Lower lobe of right lung (tissue), 2 donors: ENCODE results near the gene NDC1. TPM values are rescaled to one million over a fixed set of nuclear protein-coding genes. Genes with fewer than 3 reads are reported as not detected.

Experiments
- ATAC-seq, 2 donors: fragments of 200-7000 bp; cut with Tn5 transposase; one replicate each; pipeline ENCODE4 v1.9.1; 2020 to 2022; ENCODE audit warnings: mild to moderate bottlenecking in 2 of 2, moderate library complexity in 2 of 2
- DNase-seq: peaks from one replicate; pipeline ENCODE4 v3.0.0-alpha.2; 2020
- H3K27ac ChIP-seq: fragments of 200-600 bp; one replicate; pipeline ENCODE4 v1.8.0; 2022
- H3K27me3 ChIP-seq: fragments of 200-600 bp; one replicate; pipeline ENCODE4 v1.8.0; 2022; ENCODE audit warnings: low read depth
- H3K36me3 ChIP-seq: fragments of 200-600 bp; one replicate; pipeline ENCODE4 v1.8.0; 2022; ENCODE audit warnings: mild to moderate bottlenecking
- H3K4me1 ChIP-seq: fragments of 200-600 bp; one replicate; pipeline ENCODE4 v1.8.0; 2022
- H3K4me3 ChIP-seq: fragments of 200-600 bp; one replicate; pipeline ENCODE4 v1.8.0; 2022; ENCODE audit warnings: mild to moderate bottlenecking
- H3K9me3 ChIP-seq: fragments of 200-600 bp; one replicate; pipeline ENCODE4 v1.8.0; 2022
- CTCF ChIP-seq: fragments of 200-600 bp; IDR thresholded peaks from one replicate; pipeline ENCODE4 v1.8.0; 2022; ENCODE audit warnings: antibody characterized with exemption, mild to moderate bottlenecking
- intact Hi-C: fragments of 100-400 bp; cut with DNase I; formaldehyde crosslinking; loops from one replicate; pipeline ENCODE4 v1.11.0; 2022
- total RNA-seq: library from RNA; stranded (reverse); fragmentation: NEBNext Ultra II Directional; extraction: Animal tissue kit (Norgen Biotek cat#: 25700); gene quantifications from one replicate; pipeline ENCODE4 v1.2.1, GENCODE V29; 2021
- donor health status: DM: no; HTN: yes; CAD: no; lungs with severe emphysema.

Gene NDC1
- total RNA-seq, 1 donor from 2014 or later, result 9.9 TPM

GRCh38 chr1:53727461-53728092 lies 110.5 kb downstream of the NDC1 start:
- Histone ChIP-seq H3K4me3 (no peak overlapping the region), H3K9me3 (no peaks in the 10 kb centered on the region), H3K27ac (no peak overlapping the region), H3K36me3 (no peaks in the 10 kb centered on the region), H3K4me1 (no peaks in the 10 kb centered on the region), H3K27me3 (peaks cover 11% of the 10 kb centered on the region)
- DNase-seq, result no peak
- no peak for ATAC-seq
- intact Hi-C loops, result no loop called here
- no peak for TF ChIP-seq CTCF

- no peak overlapping the region for H3K4me3 ChIP-seq
- H3K4me1 ChIP-seq, result no peaks in the 10 kb centered on the region
- intact Hi-C loops, result no loop called here
- H3K9me3 ChIP-seq, result no peaks in the 10 kb centered on the region
- no peak for TF ChIP-seq CTCF
- DNase-seq, result no peak
- ATAC-seq, result no peak
- H3K27me3 ChIP-seq, result peaks cover 6% of the 10 kb centered on the region
- no peaks in the 10 kb centered on the region for H3K36me3 ChIP-seq
- no peak overlapping the region for H3K27ac ChIP-seq
Observed at GRCh38 chr1:53726009-53726600, 112.0 kb downstream of the NDC1 start.

- Histone ChIP-seq H3K4me1 (no peaks in the 10 kb centered on the region), H3K4me3 (no peak overlapping the region), H3K36me3 (no peaks in the 10 kb centered on the region), H3K27ac (no peak overlapping the region), H3K27me3 (peaks cover 5% of the 10 kb centered on the region), H3K9me3 (no peaks in the 10 kb centered on the region)
- TF ChIP-seq CTCF, result no peak
- intact Hi-C loops, result no loop called here
- no peak for ATAC-seq
- no peak for DNase-seq
Observed at GRCh38 chr1:53725238-53725689, 112.8 kb downstream of the NDC1 start.

GRCh38 chr1:53722025-53722424 lies 116.1 kb downstream of the NDC1 start:
- no peak overlapping the region for H3K4me3 ChIP-seq
- H3K4me1 ChIP-seq, result no peaks in the 10 kb centered on the region
- intact Hi-C loops, result no loop called here
- no peaks in the 10 kb centered on the region for H3K36me3 ChIP-seq
- no peaks in the 10 kb centered on the region for H3K9me3 ChIP-seq
- TF ChIP-seq CTCF, result no peak
- H3K27me3 ChIP-seq, result peaks cover 6% of the 10 kb centered on the region
- ATAC-seq (no peak), DNase-seq (no peak)
- no peak overlapping the region for H3K27ac ChIP-seq

- intact Hi-C loops, result no loop called here
- H3K4me1 ChIP-seq, result no peaks in the 10 kb centered on the region
- no peak for TF ChIP-seq CTCF
Observed at GRCh38 chr1:53721088-53721487, 117.0 kb downstream of the NDC1 start.

More at GRCh38 chr1:53721088-53721487, 117.0 kb downstream of the NDC1 start:
- H3K27me3 ChIP-seq, result peaks cover 6% of the 10 kb centered on the region
- no peak overlapping the region for H3K27ac ChIP-seq
- H3K9me3 ChIP-seq, result no peaks in the 10 kb centered on the region
- DNase-seq (no peak), ATAC-seq (no peak)
- H3K4me3 ChIP-seq, result no peak overlapping the region
- no peaks in the 10 kb centered on the region for H3K36me3 ChIP-seq
